ENCODE measurements around the gene KCP.

Gene KCP

DNA sequence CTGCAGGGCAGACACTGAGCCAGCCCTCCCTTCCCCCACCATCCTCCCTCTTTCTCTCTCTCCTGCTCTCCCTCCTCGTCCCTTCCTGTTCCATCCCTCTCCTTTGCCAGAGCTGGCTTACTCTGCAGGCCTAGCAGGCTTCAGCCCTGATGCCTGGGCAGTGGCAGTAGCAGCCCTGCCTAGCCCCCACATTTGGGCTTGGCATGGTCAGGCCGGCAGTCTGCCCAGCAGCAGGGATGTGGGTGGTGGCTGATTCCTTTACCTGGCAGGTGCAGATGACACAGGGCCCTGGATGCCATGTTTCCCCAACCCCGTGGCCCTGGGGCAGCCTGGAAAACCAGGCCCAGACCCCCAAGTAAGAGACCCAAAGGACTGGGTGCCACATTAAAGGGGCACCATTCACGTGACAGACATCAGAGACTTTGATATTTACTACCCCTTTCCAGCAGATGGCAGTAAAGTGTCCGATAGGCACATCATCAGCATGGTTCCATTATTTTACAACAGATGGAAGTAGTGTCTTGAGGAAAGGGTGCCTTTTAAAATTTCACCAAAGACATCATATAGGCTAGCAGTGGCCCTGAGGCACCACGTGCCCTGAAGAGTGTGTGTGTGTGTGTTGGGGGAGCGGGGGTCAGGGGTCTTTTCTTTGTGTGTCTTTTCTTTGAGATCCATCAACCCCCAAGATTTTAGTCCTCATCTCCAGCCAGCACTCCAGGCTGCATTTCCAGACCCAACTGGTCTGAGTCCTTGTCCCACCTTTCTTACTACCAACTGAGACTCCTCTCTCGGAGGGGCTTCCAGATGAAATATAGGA lies 5.9 kb downstream of the KCP start:
- DNase-seq, result peak; percentile 60

- DNase-seq, result no peak
These were observed 6.7 kb downstream of the KCP start for GRCh38 chr7:128903621-128904361.

DNA sequence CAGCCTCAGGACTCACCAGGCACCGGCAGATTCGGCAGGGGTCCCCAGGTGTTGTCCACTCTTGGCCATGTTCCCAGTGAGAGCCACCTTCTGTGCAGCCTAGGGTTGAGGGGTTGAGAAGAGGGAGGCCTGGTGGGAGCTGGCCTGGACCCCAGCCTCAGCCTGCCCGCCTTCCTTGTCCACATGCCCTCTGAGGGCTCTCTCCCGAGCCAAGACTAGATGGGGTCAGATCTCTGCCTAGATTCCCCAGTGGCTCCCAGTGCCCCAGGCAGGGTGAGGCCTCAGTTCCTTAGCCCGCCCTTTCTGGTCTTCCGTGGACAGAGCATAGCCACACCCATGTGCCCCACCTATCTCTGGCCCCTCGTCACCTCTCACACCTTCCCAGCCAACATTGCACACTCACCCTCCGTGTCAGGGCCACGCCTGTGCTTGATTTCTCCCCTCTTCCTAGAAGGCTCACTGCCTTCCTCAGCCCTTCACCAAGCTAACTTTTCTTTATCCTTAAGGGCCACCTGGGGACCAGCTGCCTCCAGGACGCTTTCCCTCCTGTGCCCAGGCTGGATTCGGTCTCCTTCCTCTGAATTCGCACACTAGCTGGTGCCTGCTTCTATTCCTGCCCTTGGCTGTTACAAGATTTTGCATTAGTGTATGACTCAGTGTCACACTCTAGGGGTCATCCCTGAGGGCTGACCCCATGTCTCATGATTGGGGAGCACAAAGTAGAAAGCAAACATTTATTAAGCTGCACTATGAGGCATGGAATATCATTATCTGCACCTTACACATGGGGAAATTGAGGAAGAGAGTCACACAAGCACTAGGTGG lies 7.5 kb downstream of the KCP start:
- DNase-seq, result no peak

DNA sequence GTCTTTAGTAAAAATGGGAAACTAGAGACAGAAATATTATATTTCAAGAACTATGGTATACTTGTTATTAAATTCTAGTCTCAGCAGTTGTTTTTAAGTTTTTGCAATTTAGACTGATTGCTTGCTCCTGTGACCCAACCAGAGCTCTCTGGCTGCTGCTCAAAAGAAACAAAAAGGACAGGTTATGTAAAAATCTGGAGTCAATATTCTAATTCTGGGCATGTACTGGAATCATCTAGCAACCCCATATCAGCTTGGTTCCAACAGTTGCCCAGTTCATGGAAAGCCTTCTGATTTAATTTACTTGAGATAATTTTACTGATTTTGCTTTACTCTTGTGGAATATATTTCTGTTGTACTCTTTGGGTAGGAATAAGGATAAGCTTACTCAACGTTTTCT lies 10.3 kb downstream of the KCP start:
- DNase-seq, result no peak

DNA sequence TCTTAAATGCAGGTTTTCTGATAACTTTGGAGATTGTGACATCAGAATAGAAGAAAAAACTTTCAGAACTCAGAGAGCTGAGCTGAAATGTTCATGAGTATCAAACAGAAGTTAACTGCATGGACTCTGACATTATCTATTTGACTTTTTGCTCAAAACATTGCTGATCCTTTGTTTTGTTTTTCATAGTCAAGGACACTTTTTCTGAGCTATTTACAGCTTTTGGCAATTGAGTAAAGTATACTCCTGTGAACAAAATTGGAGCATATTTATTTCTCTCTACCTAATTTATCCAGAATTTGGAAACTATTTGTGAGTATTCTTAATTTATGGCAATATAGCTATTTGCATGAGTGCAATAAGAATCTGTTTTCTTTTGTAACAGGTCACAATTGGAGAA lies 11.1 kb downstream of the KCP start:
- no peak for DNase-seq

- no peak for DNase-seq
These were observed 15.2 kb downstream of the KCP start for GRCh38 chr7:128895320-128895719.

DNA sequence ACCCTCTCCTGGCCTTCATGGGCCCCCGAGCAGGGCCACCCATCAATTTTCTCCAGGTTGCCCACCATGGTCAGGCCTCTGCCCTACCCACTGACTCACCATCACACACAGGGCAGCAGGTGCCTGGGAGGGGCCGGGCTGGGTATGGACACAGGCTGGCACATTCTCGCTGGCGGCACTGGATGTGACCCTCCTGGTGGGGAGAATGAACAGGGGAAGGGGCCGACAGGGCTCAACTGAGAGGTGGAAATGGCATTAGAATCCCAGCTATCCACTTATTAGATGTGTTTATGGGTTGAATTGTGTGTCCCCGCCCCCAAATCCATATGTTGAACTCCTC lies 16.4 kb downstream of the KCP start:
- DNase-seq, result no peak

- DNase-seq, result no peak
These were observed 17.0 kb downstream of the KCP start for GRCh38 chr7:128893251-128894100.

DNA sequence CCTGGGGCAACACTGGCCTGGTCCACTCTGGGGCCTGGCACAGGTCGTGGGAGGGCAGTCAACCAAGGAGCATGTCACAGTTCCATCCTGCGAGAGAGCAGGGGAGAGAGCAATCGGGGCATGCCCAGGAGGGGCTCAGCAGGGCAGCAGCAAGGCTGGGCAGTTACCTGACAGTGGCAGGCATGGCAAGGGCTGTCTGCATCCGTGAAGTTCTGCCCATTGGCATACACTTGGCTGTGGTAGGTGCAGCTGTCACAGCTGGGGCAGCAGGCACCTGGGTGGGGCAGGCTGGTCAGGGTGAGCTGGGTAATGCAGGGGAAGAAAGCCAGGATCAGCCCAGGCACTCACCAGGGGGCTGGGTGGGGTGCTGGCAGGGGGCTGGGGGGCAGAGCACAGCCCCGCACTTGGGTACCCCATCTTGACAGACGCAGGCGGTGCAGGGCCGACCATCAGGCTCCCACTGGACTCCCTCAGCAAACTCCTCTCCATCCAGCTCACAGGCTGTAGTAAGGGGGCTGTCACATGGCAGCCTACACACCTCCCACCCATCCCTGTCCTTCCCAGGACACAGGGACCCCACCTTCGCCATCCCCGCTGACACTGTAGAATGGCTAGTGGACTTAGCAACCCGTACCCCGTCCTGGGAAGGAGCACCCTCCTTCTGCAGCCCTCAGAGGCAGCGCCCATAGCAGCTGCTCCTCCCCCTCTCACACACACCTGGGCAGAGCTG lies 17.8 kb downstream of the KCP start:
- no peak for DNase-seq

GRCh38 chr7:128891942-128892269 lies 18.6 kb downstream of the KCP start:
- DNase-seq, result no peak

GRCh38 chr7:128891110-128891941 lies 19.2 kb downstream of the KCP start:
- DNase-seq, result no peak

- DNase-seq, result no peak
These were observed 20.0 kb downstream of the KCP start for GRCh38 chr7:128890306-128891109.

DNA sequence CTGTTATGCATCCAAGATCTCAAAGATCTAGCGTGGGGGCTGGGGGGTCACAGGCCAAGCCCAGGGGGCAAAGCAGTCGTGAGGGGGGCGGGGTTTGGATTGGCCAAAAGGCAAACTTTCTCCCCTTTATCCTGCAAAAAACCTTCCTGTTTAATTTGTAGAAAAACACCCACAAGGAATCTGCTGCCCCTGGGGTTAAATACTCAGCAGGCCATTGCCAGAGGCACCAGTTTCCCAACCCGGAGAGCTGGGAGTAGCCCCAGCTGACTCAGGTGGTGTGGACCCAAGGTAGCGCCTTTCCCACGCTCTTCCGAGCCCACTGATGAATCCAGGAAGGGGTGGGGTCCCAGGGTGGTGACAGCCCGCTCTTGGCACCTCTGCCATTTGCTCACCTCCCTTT lies 21.4 kb downstream of the KCP start:
- no peak for DNase-seq

GRCh38 chr7:128888756-128889095 lies 21.8 kb downstream of the KCP start:
- no peak for DNase-seq

DNA sequence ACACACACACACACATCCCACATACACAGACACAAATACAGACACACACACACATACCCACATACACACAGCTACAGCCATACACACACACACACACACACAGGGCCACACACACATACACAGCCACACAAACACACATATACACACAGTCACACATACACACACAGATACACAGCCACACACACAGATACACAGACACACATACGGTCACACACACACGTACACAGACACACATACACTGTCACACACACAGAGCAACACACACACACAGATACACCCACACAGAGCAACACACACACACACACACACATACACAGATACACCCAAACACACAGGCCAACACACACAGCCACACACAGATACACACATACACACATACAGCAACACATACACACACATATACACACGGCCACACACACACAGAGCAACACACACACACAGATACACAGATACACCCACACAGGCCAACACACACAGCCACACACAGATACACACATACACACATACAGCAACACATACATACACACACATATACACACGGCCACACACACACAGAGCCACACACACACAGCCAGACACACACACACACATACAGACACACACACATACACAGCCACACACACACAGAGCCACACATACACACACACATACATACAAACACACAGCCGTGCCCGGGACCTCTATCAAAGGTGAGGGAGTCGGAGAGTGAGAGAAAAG lies 22.3 kb downstream of the KCP start:
- DNase-seq, result no peak

DNA sequence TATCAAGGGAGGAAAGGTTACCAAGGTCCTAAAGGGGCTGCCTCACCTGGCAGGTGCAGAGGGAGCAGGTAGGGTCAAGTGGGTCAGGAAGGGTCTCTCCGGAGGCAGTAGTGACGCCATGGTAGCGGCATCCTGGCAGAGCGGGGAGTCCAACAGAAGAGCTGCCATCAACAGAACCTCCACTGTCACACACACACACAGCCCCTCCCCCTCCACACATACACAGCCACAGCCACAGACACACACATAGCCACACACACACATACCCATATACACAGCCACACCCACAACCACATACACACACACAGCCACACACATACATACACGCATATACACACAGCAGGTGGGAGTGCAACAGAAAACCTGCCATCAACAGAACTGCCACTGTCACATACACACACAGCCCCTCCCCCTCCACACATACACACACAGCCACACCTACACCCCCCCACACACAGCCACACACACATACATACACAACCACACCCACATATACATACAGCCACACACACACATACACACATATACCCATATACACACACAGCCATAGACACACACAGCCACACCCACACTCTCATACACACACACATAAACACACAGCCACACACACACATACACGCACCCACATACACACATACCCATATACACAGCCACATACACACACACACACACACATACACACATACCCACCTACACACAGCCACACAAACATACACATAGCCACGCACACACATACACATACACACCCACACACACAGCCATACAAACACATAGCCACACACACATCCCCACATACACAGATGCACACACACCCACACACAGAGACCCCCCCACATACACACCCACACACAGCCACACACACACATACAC lies 23.1 kb downstream of the KCP start:
- DNase-seq, result no peak

DNA sequence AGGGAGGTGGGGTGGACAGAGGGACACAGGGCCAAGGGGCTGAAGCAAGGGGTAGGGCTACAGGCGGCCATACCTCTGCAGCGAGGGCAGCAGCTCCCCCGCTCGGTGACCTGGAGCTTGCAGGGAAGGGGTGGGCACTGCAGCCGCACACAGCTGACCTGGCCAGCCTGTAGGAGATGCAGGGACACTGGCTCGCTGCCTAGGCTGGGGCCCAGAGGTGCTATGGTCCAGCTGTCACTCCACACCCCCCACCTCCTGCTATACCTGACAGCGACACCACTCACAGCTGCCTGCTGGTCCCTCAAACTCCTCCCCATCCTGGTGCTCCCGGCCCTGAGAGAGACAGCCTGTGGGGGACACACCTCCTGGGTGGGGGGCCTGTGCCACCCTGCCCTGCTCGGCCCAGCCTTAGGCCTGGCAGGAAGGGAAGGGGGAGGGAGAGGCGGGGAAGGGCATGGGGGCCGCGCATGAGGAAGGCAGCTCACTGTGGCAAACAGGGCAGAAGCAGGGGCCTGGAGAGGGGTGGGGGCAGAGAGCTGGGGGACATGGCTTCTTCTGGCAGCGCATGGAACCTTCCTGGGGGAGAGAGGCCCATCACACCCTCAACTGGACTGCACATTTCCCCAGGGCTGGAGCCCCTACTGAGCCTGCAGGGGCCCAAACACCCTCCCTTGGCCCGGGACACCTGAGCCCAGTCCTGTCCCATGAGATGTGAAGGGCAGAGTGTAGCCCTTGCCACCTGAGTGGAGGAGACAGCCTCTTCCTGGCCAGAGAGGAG lies 23.9 kb downstream of the KCP start:
- no peak for DNase-seq

Data from NCI-H1694 treated with DMSO at 0.1 percent for 48 hours (cell line).